Muscle of arm (tissue), 12 donors: ENCODE results near the gene ICAM3. TPM values are rescaled to one million over a fixed set of nuclear protein-coding genes. Genes with fewer than 3 reads are reported as not detected.

Experiments used
- DNase-seq: peaks from one replicate; pipeline ENCODE4 v3.0.0-alpha.2; 2013
- polyA plus RNA-seq, 12 donors: library from polyadenylated mRNA; unstranded; fragments of 120-200 nt; gene quantifications; one replicate each; pipeline ENCODE4 v1.2.1, GENCODE V29; 2013; ENCODE audit not compliant: insufficient read length in 12 of 12

Gene ICAM3
- polyA plus RNA-seq, 12 donors: 4.6 to 10.4 (median 5.3) TPM; not detected in 2

DNA sequence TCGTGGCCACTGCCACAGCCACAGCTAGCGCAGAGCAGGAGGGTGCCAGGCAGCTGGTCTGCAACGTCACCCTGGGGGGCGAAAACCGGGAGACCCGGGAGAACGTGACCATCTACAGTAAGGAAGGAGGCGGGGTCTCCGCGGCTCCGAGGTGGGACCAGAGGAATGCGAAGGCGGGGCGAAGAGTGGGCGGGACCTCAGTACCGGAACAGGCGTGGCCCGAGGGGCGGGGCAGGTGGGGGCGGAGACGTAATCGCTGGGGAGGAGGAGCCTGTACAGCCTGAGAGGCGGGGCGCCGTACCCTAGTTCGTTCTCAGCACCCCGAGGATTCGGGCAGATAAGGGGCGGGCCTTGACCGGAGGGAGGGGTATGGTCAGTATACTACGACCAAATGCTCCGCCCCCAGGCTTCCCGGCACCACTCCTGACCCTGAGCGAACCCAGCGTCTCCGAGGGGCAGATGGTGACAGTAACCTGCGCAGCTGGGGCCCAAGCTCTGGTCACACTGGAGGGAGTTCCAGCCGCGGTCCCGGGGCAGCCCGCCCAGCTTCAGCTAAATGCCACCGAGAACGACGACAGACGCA lies 47.1 kb downstream of the ICAM3 start:
- no peak for DNase-seq

DNA sequence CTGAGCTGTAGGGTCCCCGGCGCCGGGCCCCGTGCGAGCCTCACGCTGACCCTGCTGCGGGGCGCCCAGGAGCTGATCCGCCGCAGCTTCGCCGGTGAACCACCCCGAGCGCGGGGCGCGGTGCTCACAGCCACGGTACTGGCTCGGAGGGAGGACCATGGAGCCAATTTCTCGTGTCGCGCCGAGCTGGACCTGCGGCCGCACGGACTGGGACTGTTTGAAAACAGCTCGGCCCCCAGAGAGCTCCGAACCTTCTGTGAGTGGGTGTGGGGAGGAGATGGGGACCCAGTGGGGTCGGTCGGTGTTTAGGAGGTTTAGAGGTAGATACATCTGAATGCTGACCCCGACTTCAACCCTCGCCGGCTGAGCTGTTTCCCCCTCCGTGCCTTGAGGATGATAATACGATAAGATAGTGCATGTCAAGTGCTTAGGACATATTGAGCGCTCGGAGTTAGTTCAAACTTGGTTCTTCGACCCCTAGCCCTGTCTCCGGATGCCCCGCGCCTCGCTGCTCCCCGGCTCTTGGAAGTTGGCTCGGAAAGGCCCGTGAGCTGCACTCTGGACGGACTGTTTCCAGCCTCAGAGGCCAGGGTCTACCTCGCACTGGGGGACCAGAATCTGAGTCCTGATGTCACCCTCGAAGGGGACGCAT lies 47.7 kb downstream of the ICAM3 start:
- DNase-seq: no peak

DNA sequence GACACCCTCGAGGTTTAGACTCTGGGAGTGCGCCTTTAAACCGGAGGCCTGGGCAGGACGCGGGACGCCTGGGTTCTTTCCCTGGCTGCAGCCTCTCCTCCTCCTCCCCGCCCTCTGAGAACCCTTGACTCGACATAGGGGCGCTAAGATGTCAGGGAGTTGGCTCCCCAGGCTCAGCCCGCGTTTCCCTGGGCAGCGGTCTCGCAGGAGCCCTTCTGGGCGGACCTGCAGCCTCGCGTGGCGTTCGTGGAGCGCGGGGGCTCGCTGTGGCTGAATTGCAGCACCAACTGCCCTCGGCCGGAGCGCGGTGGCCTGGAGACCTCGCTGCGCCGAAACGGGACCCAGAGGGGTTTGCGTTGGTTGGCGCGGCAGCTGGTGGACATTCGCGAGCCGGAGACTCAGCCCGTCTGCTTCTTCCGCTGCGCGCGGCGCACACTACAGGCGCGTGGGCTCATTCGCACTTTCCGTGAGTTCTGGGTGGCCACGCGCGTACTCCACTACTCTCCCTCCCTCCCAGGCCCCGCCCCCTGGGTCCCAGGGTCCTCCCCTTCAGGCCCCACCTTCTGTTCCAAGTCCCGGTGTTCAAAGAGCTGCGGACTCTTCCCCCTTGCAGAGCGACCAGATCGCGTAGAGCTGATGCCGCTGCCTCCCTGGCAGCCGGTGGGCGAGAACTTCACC lies 48.4 kb downstream of the ICAM3 start:
- no peak for DNase-seq

DNA sequence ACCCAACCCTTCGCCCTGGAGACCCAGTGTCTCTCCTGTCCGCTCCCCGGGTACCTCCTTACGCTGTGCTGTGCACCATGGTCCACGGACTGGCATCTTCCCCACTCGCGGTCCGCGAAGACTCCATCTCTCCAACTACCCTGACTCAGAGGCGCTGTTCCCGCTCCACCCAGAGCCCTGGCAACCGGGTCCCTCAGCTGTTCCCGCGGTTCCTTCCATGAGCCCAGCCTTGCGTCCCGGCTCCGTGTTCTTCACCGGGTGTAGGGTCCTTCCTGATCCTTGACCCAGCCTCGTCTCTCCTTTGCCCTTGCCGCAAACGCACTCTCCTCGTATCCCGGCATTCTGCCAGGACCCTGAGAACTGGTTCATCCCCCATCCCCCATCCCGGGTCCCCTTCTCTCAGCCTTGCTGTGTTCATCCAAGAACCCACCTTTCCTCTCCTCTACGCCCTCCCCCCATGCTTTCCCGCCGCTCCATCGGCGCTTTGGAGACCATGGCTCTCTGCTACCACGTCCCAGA lies 49.0 kb downstream of the ICAM3 start:
- DNase-seq: no peak

DNA sequence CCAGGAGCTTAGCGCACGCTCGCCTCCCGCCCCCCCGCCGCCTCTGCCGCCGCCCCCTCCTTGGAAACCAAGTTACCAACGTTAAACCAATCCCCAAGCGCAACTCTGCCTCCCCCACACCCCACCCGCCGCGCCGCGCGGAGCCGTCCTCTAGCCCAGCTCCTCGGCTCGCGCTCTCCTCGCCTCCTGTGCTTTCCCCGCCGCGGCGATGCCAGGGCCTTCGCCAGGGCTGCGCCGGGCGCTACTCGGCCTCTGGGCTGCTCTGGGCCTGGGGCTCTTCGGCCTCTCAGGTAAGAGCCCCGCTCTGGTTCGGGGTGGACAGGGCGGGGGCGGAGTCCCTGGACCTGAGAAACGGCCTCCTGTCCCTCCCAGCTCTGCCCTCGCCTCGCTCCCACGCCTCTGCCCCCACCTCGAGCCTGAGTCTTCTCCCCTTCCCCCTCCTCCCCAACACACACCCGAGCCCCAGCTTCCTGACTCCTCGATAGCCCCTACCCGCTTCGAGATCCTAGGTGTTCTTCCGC lies 49.5 kb downstream of the ICAM3 start, which contains the start of gene ICAM5:
ICAM5 (plus strand) TSS at position 117 of the 521 bp plus-strand sequence; CDS start at position 209, 92 bp downstream.
- no peak for DNase-seq

DNA sequence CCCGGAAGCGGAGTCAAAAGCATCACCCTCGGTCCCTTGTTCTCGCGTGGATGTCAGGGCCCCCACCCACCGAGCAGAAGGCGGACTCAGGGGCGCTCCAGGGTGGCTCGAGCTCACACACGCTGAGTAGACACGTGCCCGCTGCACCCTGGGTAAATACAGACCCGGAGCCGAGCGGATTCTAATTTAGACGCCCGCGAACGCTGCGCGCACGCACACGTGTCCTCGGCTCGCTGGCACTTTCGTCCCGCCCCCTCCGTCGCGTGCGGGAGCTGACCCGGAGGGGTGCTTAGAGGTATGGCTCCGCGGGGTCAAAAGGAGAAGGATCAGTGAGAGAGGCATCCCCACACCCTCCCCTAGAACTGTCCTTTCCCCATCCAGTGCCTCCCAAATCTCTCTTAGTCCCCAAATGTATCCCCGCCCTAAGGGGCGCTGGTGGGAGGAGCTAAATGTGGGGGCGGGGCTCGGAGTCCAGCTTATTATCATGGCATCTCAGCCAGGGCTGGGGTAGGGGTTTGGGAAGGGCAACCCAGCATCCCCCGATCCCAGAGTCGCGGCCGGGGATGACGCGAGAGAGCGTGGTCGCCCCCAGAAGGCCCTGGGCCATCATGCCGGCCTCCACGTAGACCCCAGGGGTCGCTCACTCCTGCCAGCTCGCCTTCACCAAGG lies 50.1 kb downstream of the ICAM3 start:
- no peak for DNase-seq

DNA sequence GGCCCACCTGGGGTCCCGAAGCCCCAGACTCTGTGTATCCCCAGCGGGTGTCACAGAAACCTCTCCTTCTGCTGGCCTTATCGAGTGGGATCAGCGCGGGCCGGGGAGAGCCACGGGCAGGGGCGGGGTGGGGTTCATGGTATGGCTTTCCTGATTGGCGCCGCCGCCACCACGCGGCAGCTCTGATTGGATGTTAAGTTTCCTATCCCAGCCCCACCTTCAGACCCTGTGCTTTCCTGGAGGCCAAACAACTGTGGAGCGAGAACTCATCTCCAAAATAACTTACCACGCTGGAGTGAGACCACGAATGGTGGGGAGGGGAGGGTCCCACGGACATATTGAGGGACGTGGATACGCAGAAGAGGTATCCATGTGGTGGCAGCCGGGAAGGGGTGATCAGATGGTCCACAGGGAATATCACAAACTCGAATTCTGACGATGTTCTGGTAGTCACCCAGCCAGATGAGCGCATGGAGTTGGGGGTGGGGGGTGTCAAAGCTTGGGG lies 50.7 kb downstream of the ICAM3 start:
- no peak for DNase-seq

DNA sequence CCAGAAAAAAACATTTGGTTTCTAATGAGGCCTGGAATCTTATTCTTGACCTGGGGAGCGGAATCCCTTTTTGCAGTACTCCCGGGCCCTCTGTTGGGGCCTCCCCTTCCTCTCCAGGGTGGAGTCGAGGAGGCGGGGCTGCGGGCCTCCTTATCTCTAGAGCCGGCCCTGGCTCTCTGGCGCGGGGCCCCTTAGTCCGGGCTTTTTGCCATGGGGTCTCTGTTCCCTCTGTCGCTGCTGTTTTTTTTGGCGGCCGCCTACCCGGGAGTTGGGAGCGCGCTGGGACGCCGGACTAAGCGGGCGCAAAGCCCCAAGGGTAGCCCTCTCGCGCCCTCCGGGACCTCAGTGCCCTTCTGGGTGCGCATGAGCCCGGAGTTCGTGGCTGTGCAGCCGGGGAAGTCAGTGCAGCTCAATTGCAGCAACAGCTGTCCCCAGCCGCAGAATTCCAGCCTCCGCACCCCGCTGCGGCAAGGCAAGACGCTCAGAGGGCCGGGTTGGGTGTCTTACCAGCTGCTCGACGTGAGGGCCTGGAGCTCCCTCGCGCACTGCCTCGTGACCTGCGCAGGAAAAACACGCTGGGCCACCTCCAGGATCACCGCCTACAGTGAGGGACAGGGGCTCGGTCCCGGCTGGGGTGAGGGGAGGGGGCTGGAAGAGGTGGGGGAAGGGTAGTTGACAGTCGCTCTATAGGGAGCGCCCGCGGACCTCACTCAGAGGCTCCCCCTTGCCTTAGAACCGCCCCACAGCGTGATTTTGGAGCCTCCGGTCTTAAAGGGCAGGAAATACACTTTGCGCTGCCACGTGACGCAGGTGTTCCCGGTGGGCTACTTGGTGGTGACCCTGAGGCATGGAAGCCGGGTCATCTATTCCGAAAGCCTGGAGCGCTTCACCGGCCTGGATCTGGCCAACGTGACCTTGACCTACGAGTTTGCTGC lies 52.4 kb downstream of the ICAM3 start, which contains the start of gene ICAM4:
ICAM4 (plus strand) TSS at position 153 of the 935 bp plus-strand sequence; CDS start at position 211, 58 bp downstream.
- no peak for DNase-seq

DNA sequence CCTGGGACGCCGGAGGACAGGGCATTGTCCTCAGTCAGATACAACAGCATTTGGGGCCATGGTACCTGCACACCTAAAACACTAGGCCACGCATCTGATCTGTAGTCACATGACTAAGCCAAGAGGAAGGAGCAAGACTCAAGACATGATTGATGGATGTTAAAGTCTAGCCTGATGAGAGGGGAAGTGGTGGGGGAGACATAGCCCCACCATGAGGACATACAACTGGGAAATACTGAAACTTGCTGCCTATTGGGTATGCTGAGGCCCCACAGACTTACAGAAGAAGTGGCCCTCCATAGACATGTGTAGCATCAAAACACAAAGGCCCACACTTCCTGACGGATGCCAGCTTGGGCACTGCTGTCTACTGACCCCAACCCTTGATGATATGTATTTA lies 54.0 kb downstream of the ICAM3 start:
- no peak for DNase-seq

DNA sequence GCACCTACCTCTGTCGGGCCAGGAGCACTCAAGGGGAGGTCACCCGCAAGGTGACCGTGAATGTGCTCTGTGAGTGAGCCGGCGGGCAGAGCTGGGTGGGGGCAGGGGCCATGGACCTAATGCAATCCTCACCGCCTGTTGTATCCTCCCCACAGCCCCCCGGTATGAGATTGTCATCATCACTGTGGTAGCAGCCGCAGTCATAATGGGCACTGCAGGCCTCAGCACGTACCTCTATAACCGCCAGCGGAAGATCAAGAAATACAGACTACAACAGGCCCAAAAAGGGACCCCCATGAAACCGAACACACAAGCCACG lies 54.5 kb downstream of the ICAM3 start:
- DNase-seq: no peak

DNA sequence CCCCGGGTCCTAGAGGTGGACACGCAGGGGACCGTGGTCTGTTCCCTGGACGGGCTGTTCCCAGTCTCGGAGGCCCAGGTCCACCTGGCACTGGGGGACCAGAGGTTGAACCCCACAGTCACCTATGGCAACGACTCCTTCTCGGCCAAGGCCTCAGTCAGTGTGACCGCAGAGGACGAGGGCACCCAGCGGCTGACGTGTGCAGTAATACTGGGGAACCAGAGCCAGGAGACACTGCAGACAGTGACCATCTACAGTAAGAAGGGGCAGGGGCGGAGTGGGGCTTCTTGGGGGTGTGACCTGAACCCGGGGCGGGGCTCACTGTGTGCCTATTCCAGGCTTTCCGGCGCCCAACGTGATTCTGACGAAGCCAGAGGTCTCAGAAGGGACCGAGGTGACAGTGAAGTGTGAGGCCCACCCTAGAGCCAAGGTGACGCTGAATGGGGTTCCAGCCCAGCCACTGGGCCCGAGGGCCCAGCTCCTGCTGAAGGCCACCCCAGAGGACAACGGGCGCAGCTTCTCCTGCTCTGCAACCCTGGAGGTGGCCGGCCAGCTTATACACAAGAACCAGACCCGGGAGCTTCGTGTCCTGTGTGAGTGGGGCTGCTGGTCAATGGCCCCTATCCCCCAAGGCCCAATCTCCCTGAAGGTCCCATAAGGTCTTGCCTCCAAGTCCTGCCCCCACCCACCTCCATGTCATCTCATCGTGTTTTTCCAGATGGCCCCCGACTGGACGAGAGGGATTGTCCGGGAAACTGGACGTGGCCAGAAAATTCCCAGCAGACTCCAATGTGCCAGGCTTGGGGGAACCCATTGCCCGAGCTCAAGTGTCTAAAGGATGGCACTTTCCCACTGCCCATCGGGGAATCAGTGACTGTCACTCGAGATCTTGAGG lies 55.1 kb downstream of the ICAM3 start:
- no peak for DNase-seq

Other genes starting within 250 kb of the ICAM3 start
- gene ANGPTL6, start 236.9 kb downstream of the ICAM3 start, polyA plus RNA-seq: 10 to 100 TPM in 1 of 12 donors, 1 to 10 TPM in 9, not detected in 2; 1.6 to 13.2 (median 5.4) TPM
- 10 to 100 TPM in 11 of 12 donors, not detected in 1; 19.8 to 35.1 (median 23.4) TPM for gene PPAN, start 233.3 kb downstream of the ICAM3 start, polyA plus RNA-seq
- gene P2RY11, start 227.9 kb downstream of the ICAM3 start, polyA plus RNA-seq: 10 to 100 TPM in 3 of 12 donors, 1 to 10 TPM in 8, not detected in 1; 6.8 to 12.5 (median 8.7) TPM
- gene EIF3G, start 219.7 kb downstream of the ICAM3 start, polyA plus RNA-seq: 100 to 1,000 TPM in 11 of 12 donors, not detected in 1; 111 to 280 (median 223) TPM
- 100 to 1,000 TPM in 2 of 12 donors, 10 to 100 TPM in 9, not detected in 1; 47.3 to 145 (median 82.2) TPM for gene DNMT1, start 144.7 kb downstream of the ICAM3 start, polyA plus RNA-seq
- 10 to 100 TPM in 8 of 12 donors, 1 to 10 TPM in 3, not detected in 1; 9.1 to 18.1 (median 11.8) TPM for gene S1PR2, start 108.3 kb downstream of the ICAM3 start, polyA plus RNA-seq
- 10 to 100 TPM in 11 of 12 donors, not detected in 1; 19.6 to 40.3 (median 26.0) TPM for gene MRPL4, start 87.4 kb downstream of the ICAM3 start, polyA plus RNA-seq
- 10 to 100 TPM in 2 of 12 donors, 1 to 10 TPM in 9, not detected in 1; 5.8 to 20.7 (median 7.8) TPM for gene ICAM1, start 68.5 kb downstream of the ICAM3 start, polyA plus RNA-seq
- gene ICAM4, start 52.7 kb downstream of the ICAM3 start, polyA plus RNA-seq: 1 to 10 TPM in 1 of 12 donors, under 1 TPM in 9, not detected in 2; 0.22 to 1.9 (median 0.44) TPM
- gene ICAM5, start 49.7 kb downstream of the ICAM3 start, polyA plus RNA-seq: 1 to 10 TPM in 1 of 12 donors, under 1 TPM in 4, not detected in 7; 0.05 to 1.1 (median 0.13) TPM
- gene ZGLP1, start 29.8 kb downstream of the ICAM3 start, polyA plus RNA-seq: 1 to 10 TPM in 10 of 12 donors, not detected in 2; 1.9 to 4.8 (median 3.5) TPM
- gene FDX2, start 23.6 kb downstream of the ICAM3 start, polyA plus RNA-seq: 10 to 100 TPM in 11 of 12 donors, not detected in 1; 10.9 to 34.1 (median 13.6) TPM
- 10 to 100 TPM in 9 of 12 donors, 1 to 10 TPM in 2, not detected in 1; 9.3 to 27.7 (median 12.1) TPM for gene RAVER1, start 6.1 kb downstream of the ICAM3 start, polyA plus RNA-seq
- gene TYK2, start 40.9 kb upstream of the ICAM3 start, polyA plus RNA-seq: 100 to 1,000 TPM in 1 of 12 donors, 10 to 100 TPM in 10, not detected in 1; 52.4 to 126 (median 61.0) TPM
- 100 to 1,000 TPM in 11 of 12 donors, not detected in 1; 109 to 202 (median 123) TPM for gene CDC37, start 63.9 kb upstream of the ICAM3 start, polyA plus RNA-seq
- 1 to 10 TPM in 11 of 12 donors, not detected in 1; 2.4 to 5.2 (median 3.2) TPM for gene PDE4A, start 80.9 kb upstream of the ICAM3 start, polyA plus RNA-seq
- gene KEAP1, start 163.7 kb upstream of the ICAM3 start, polyA plus RNA-seq: 10 to 100 TPM in 11 of 12 donors, not detected in 1; 30.3 to 85.6 (median 66.2) TPM
- 1 to 10 TPM in 9 of 12 donors, under 1 TPM in 1, not detected in 2; 0.86 to 2.4 (median 1.6) TPM for gene S1PR5, start 177.8 kb upstream of the ICAM3 start, polyA plus RNA-seq
- 10 to 100 TPM in 11 of 12 donors, not detected in 1; 16.8 to 57.9 (median 19.9) TPM for gene ATG4D, start 204.3 kb upstream of the ICAM3 start, polyA plus RNA-seq
- gene KRI1, start 226.4 kb upstream of the ICAM3 start, polyA plus RNA-seq: 10 to 100 TPM in 11 of 12 donors, not detected in 1; 15.9 to 47.3 (median 22.8) TPM
- gene CDKN2D, start 229.4 kb upstream of the ICAM3 start, polyA plus RNA-seq: 10 to 100 TPM in 11 of 12 donors, not detected in 1; 11.8 to 36.1 (median 14.3) TPM
- gene AP1M2, start 247.7 kb upstream of the ICAM3 start, polyA plus RNA-seq: 1 to 10 TPM in 4 of 12 donors, under 1 TPM in 3, not detected in 5; 0.31 to 6.6 (median 1.2) TPM